Gastrocnemius medialis (tissue), 4 donors: ENCODE data around the gene BPIFB2. TPM values are rescaled to one million over a fixed set of nuclear protein-coding genes. Genes with fewer than 3 reads are reported as not detected.

Source experiments
- ATAC-seq, 2 donors: fragments of 150-250 bp; one replicate each; pipeline ENCODE4 v1.9.1; 2016
- DNase-seq, 2 donors: peaks; one replicate each; pipeline ENCODE4 v3.0.0-alpha.2; 2019
- H3K27ac ChIP-seq, 4 donors: fragments of 200-600 bp; sonication (generic); 1 replicate in 1 of 4; 2 replicates in 3 of 4; pipeline ENCODE4 v1.5.1; 2016 to 2018; ENCODE audit warnings: mild to moderate bottlenecking in 2 of 4, moderate library complexity in 1 of 4
- H3K27me3 ChIP-seq, 3 donors: fragments of 200-600 bp; sonication (generic) in 2 of 3; 1 replicate in 1 of 3; 2 replicates in 2 of 3; pipeline versions ENCODE4 v1.5.1 to v1.6.0; 2016 to 2019; ENCODE audit warnings: mild to moderate bottlenecking in 1 of 3, moderate library complexity in 1 of 3
- H3K36me3 ChIP-seq, 2 donors: fragments of 200-600 bp; sonication (generic) in 1 of 2; one replicate each; pipeline ENCODE4 v1.5.1; 2017 to 2018
- H3K4me1 ChIP-seq, 2 donors: fragments of 200-600 bp; sonication (generic) in 1 of 2; one replicate each; pipeline ENCODE4 v1.5.1; 2016 to 2017; ENCODE audit warnings: mild to moderate bottlenecking in 2 of 2
- H3K4me3 ChIP-seq, 4 donors: fragments of 200-600 bp; sonication (generic) in 3 of 4; 1 replicate in 1 of 4; 2 replicates in 3 of 4; pipeline ENCODE4 v1.5.1; 2016 to 2019; ENCODE audit warnings: mild to moderate bottlenecking in 2 of 4
- H3K9me3 ChIP-seq, 3 donors: fragments of 200-600 bp; sonication (generic) in 2 of 3; 1 replicate in 1 of 3; 2 replicates in 2 of 3; pipeline ENCODE4 v1.5.1; 2016 to 2019
- CTCF ChIP-seq, 5 experiments: fragments of 450-650 bp in 3 of 5; fragments of 200-600 bp in 2 of 5; sonication (generic) in 2 of 5; IDR thresholded peaks in 4 of 5; conservative IDR thresholded peaks in 1 of 5; 1 replicate in 4 of 5; 2 replicates in 1 of 5; pipeline ENCODE4 v1.5.1; 2016 to 2019; ENCODE audit warnings: antibody characterized with exemption in 5 of 5, mild to moderate bottlenecking in 3 of 5, moderate library complexity in 3 of 5
- POLR2A ChIP-seq, 2 donors: fragments of 450-650 bp; IDR thresholded peaks; one replicate each; pipeline ENCODE4 v1.6.1; 2017; ENCODE audit warnings: antibody characterized with exemption in 2 of 2, mild to moderate bottlenecking in 2 of 2, moderate library complexity in 2 of 2
- in situ Hi-C, 4 donors: fragments of 200-750 bp; cut with MboI; loops; one replicate each; pipeline versions ENCODE4 v1.15.0 to v1.8.0; 2017; ENCODE audit warnings: low sequenced_read_pairs in 4 of 4
- intact Hi-C: fragments of 100-400 bp; cut with DNase I; formaldehyde crosslinking; loops from one replicate; pipeline ENCODE4 v1.15.1; 2023; ENCODE audit warnings: low total_unique reads
- total RNA-seq, 4 donors: library from RNA; depleted of rRNA; stranded (reverse); fragments of >200 nt; gene quantifications; one replicate each; pipeline versions ENCODE4 v1.1.0 to v1.2.3, GENCODE V29; 2016

BPIFB2 gene
- total RNA-seq, 4 donors from 2014 or later: not detected

DNA sequence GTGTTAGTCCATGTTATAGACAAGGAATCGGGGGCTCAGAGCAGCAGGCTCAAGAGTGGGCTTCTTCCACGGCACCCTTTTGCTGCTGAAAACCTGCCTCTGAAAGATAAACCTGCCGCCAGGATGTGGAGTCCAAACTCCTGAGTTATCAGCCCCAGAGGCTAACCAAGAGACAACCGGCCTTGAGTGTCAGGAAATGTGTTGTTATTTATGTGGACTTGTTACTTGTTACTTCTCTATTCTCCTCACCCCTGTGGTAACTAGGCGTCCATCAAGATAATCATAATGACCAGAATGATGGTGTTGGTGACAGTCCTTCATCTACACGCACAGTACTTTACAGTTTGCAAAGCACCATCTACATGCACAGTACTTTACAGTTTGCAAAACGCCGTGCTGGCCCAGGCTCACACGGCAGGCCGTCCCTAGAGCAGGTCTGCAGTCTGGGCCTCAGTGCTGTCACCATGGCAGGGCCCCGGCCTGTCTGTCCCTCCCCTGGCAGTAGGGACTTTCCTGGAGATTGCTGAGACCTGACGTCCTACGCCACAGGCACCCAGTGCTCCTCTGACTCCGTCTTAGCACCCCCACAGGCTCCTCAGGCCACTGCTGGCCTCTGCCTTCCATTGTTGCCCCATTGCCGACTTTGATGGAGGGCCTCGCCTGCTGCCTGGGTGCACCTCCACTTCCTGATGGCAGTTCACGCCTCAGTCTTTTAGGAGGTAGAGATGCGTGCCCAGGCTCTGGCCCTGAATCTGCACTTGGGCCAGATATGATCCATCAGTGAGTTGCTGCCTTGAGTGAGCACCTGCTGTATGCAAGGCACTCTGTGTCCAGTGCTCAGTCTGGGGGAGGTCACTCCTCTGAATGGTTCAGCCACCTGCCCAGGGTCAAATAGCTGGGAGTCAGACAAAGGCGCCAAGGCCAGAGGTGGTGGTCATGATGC lies 62.9 kb downstream of the BPIFB2 start:
- H3K36me3 ChIP-seq: no peaks in the 10 kb centered on the region
- no peak for ATAC-seq
- intact Hi-C loops: no loop called here
- H3K9me3 ChIP-seq: no peaks in the 10 kb centered on the region
- H3K4me1 ChIP-seq: no peaks in the 10 kb centered on the region
- no peak for TF ChIP-seq CTCF (IDR thresholded peaks at IDR 0.05 in 4 of 5, conservative IDR thresholded peaks at IDR 0.05 in 1 of 5)
- no peak overlapping the region for H3K27ac ChIP-seq
- H3K4me3 ChIP-seq: no peak overlapping the region
- peaks cover 0 to 3% (median 0%) of the 10 kb centered on the region in 3 donors for H3K27me3 ChIP-seq
- in situ Hi-C loops: no loop called here
- no peak for DNase-seq

GRCh38 chr20:33071198-33071597 lies 63.7 kb downstream of the BPIFB2 start:
- Histone ChIP-seq H3K4me1 (no peaks in the 10 kb centered on the region), H3K36me3 (no peaks in the 10 kb centered on the region), H3K4me3 (no peak overlapping the region), H3K27ac (no peak overlapping the region), H3K9me3 (no peaks in the 10 kb centered on the region), H3K27me3 (peaks cover 0 to 4% (median 3%) of the 10 kb centered on the region in 3 donors)
- ATAC-seq (no peak), DNase-seq (no peak)
- intact Hi-C loops (no loop called here), in situ Hi-C loops (no loop called here)
- TF ChIP-seq CTCF (IDR thresholded peaks at IDR 0.05 in 4 of 5, conservative IDR thresholded peaks at IDR 0.05 in 1 of 5) (no peak), POLR2A (IDR thresholded peaks at IDR 0.05) (no peak)

DNA sequence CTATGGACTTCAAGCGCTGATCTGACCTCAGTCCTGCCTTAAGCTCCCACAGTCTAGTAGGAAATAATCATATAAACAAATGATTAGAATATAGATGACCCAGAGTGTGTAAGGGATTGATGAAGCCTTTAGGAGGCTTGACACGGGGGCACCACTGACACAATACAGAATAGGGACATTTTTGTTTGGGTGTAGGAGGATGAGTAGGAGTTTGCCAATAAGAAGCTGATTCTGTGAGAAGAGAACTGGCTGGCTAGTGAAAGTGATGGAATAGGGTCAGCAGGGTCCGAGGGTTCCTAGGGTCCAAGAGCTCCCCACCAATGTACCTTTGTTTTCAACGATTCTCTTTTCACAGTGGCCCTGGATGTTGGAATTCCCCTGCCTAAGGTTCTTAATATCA lies 64.9 kb downstream of the BPIFB2 start:
- no peak overlapping the region for H3K4me3 ChIP-seq
- intact Hi-C loops (no loop called here), in situ Hi-C loops (no loop called here)
- H3K27me3 ChIP-seq: peaks cover 0 to 10% (median 5%) of the 10 kb centered on the region in 3 donors
- H3K4me1 ChIP-seq: no peaks in the 10 kb centered on the region
- DNase-seq: no peak
- no peak overlapping the region for H3K27ac ChIP-seq
- H3K36me3 ChIP-seq: no peaks in the 10 kb centered on the region
- TF ChIP-seq POLR2A (IDR thresholded peaks at IDR 0.05): no peak
- no peak for TF ChIP-seq CTCF (IDR thresholded peaks at IDR 0.05 in 4 of 5, conservative IDR thresholded peaks at IDR 0.05 in 1 of 5)
- H3K9me3 ChIP-seq: no peaks in the 10 kb centered on the region
- ATAC-seq: no peak

DNA sequence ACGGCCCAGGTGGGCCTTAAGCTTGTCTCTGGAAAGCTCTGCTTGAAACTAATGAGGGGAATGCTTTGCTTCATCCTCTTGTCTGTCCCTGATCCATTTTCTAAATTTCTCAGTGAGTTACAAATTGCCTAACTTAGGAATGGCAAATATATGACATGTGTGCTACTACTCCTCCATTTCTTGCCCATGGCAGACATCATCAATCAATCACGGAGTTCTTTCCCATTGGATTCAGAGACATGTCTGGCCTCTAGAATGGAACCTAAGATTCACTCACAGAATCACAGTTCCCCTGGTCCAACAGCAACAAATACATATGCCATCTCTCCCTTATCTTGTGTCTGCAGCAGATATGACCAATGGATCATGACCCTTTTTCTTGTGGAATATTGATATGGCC lies 65.3 kb downstream of the BPIFB2 start:
- Histone ChIP-seq H3K36me3 (no peaks in the 10 kb centered on the region), H3K4me1 (no peaks in the 10 kb centered on the region), H3K9me3 (no peaks in the 10 kb centered on the region), H3K27me3 (peaks cover 0 to 15% (median 5%) of the 10 kb centered on the region in 3 donors), H3K27ac (no peak overlapping the region), H3K4me3 (no peak overlapping the region)
- intact Hi-C loops: no loop called here
- no peak for TF ChIP-seq CTCF (IDR thresholded peaks at IDR 0.05 in 4 of 5, conservative IDR thresholded peaks at IDR 0.05 in 1 of 5)
- no peak for TF ChIP-seq POLR2A (IDR thresholded peaks at IDR 0.05)
- no peak for DNase-seq
- ATAC-seq: no peak
- in situ Hi-C loops: no loop called here

Other genes with a start within 250 kb of the BPIFB2 start
- gene DNMT3B, start 245.3 kb upstream of the BPIFB2 start, total RNA-seq: under 1 TPM; 0.20 to 0.39 (median 0.30) TPM
- gene MAPRE1, start 187.8 kb upstream of the BPIFB2 start, total RNA-seq: 10 to 100 TPM; 33.9 to 53.5 (median 42.3) TPM
- gene EFCAB8, start 148.8 kb upstream of the BPIFB2 start, total RNA-seq: not detected
- not detected for gene SUN5, start 3.3 kb upstream of the BPIFB2 start, total RNA-seq
- gene BPIFB6, start 23.9 kb downstream of the BPIFB2 start, total RNA-seq: not detected
- gene BPIFB3, start 46.2 kb downstream of the BPIFB2 start, total RNA-seq: not detected
- gene BPIFB4, start 71.9 kb downstream of the BPIFB2 start, total RNA-seq: not detected
- not detected for gene BPIFA2, start 160.5 kb downstream of the BPIFB2 start, total RNA-seq
- gene BPIFA3, start 209.6 kb downstream of the BPIFB2 start, total RNA-seq: not detected
- not detected for gene BPIFA1, start 228.3 kb downstream of the BPIFB2 start, total RNA-seq